Measurements from ENCODE around the gene BICDL2. TPM values are rescaled to one million over a fixed set of nuclear protein-coding genes. Genes with fewer than 3 reads are reported as not detected.

Gene BICDL2
- polyA plus RNA-seq, 1 donor from 2014 or later: 0.37 TPM

DNA sequence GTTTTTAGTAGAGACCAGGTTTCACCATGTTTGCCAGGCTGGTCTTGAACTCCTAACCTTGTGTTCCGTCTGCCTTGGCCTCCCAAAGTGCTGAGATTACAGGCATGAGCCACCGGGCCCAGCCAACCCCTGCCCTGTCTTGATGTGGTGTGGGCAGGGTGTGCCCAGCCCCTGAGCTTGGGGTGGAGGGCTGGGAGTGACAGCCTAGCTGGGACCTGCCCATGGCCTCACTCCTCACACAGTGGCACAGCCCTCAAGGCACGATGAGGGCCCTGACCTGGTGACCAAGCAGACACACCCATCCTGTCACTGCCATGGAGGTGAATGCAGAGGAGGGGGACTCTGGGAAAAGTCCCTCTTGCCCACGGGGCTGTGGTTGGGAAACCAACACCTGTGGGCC is 31.7 kb upstream of the BICDL2 start:
- H2AFZ ChIP-seq (ENCODE audit: low read depth, low read length): no peak overlapping the region
- no peak overlapping the region for H3K27ac ChIP-seq (ENCODE audit: low read length)
- H3K4me3 ChIP-seq (ENCODE audit: low read length): no peak overlapping the region
- no peaks in the 10 kb centered on the region for H3K79me2 ChIP-seq (replicated peaks; ENCODE audit: insufficient read depth, low read length)
- H3K4me2 ChIP-seq (ENCODE audit: low read length): no peak overlapping the region
- H3K9ac ChIP-seq (ENCODE audit: low read length): no peak overlapping the region
- H3K27me3 ChIP-seq (ENCODE audit: insufficient read depth, low read depth, low read length): no peaks in the 10 kb centered on the region
- H3K9me2 ChIP-seq (ENCODE audit: insufficient read depth, low read length): no peaks in the 10 kb centered on the region
- no peaks in the 10 kb centered on the region for H3K9me3 ChIP-seq (ENCODE audit: low read length)
- H3F3A ChIP-seq (ENCODE audit: insufficient read depth, low read length, poor library complexity, severe bottlenecking): no peaks in the 10 kb centered on the region
- TF ChIP-seq RAD21 (conservative IDR thresholded peaks at IDR 0.05) (no peak), MXI1 (conservative IDR thresholded peaks at IDR 0.05; ENCODE audit: poor library complexity, severe bottlenecking) (no peak), EZH2 (IDR thresholded peaks at IDR 0.05; ENCODE audit: borderline replicate concordance, insufficient read depth, low read length, poor library complexity, severe bottlenecking) (no peak), SMC3 (conservative IDR thresholded peaks at IDR 0.05; ENCODE audit: poor library complexity) (no peak), POLR2AphosphoS5 (IDR thresholded peaks at IDR 0.05) (no peak), TAF1 (IDR thresholded peaks at IDR 0.05; ENCODE audit: low read depth) (no peak), EP300 (conservative IDR thresholded peaks at IDR 0.05; ENCODE audit: poor library complexity, severe bottlenecking) (no peak)
- TF ChIP-seq, protein P1, sequence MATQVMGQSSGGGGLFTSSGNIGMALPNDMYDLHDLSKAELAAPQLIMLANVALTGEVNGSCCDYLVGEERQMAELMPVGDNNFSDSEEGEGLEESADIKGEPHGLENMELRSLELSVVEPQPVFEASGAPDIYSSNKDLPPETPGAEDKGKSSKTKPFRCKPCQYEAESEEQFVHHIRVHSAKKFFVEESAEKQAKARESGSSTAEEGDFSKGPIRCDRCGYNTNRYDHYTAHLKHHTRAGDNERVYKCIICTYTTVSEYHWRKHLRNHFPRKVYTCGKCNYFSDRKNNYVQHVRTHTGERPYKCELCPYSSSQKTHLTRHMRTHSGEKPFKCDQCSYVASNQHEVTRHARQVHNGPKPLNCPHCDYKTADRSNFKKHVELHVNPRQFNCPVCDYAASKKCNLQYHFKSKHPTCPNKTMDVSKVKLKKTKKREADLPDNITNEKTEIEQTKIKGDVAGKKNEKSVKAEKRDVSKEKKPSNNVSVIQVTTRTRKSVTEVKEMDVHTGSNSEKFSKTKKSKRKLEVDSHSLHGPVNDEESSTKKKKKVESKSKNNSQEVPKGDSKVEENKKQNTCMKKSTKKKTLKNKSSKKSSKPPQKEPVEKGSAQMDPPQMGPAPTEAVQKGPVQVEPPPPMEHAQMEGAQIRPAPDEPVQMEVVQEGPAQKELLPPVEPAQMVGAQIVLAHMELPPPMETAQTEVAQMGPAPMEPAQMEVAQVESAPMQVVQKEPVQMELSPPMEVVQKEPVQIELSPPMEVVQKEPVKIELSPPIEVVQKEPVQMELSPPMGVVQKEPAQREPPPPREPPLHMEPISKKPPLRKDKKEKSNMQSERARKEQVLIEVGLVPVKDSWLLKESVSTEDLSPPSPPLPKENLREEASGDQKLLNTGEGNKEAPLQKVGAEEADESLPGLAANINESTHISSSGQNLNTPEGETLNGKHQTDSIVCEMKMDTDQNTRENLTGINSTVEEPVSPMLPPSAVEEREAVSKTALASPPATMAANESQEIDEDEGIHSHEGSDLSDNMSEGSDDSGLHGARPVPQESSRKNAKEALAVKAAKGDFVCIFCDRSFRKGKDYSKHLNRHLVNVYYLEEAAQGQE (IDR thresholded peaks at IDR 0.05; ENCODE audit: borderline replicate concordance): no peak
- TF ChIP-seq, protein P2, sequence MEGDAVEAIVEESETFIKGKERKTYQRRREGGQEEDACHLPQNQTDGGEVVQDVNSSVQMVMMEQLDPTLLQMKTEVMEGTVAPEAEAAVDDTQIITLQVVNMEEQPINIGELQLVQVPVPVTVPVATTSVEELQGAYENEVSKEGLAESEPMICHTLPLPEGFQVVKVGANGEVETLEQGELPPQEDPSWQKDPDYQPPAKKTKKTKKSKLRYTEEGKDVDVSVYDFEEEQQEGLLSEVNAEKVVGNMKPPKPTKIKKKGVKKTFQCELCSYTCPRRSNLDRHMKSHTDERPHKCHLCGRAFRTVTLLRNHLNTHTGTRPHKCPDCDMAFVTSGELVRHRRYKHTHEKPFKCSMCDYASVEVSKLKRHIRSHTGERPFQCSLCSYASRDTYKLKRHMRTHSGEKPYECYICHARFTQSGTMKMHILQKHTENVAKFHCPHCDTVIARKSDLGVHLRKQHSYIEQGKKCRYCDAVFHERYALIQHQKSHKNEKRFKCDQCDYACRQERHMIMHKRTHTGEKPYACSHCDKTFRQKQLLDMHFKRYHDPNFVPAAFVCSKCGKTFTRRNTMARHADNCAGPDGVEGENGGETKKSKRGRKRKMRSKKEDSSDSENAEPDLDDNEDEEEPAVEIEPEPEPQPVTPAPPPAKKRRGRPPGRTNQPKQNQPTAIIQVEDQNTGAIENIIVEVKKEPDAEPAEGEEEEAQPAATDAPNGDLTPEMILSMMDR (IDR thresholded peaks at IDR 0.05; ENCODE audit: poor library complexity, severe bottlenecking): no peak
- no peaks in the 10 kb centered on the region for H4K20me1 ChIP-seq (ENCODE audit: insufficient read depth)
- no peaks in the 10 kb centered on the region for H3K36me3 ChIP-seq (ENCODE audit: insufficient read depth, low read length)

DNA sequence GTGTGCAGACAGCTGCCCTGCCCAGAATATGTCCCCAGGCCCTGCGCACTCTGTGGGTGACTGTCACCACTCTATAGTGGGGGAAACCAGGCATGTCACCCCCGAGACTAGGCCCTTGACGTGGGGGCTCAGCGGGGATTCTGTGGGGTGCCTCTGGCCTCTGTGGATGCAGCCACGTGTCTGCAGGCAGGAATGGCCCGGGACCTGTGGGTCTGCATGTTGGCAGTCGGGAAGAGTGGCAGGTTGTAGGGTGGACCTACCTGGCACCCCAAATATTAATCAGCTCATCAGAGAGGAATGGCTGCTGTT is 29.6 kb upstream of the BICDL2 start:
- Histone ChIP-seq H3K27me3 (ENCODE audit: insufficient read depth, low read depth, low read length) (no peaks in the 10 kb centered on the region), H3K9me3 (ENCODE audit: low read length) (no peaks in the 10 kb centered on the region), H3K9me2 (ENCODE audit: insufficient read depth, low read length) (no peaks in the 10 kb centered on the region), H4K20me1 (ENCODE audit: insufficient read depth) (no peaks in the 10 kb centered on the region), H3K27ac (ENCODE audit: low read length) (no peak overlapping the region), H3K79me2 (replicated peaks; ENCODE audit: insufficient read depth, low read length) (no peaks in the 10 kb centered on the region), H3K36me3 (ENCODE audit: insufficient read depth, low read length) (no peaks in the 10 kb centered on the region), H3F3A (ENCODE audit: insufficient read depth, low read length, poor library complexity, severe bottlenecking) (no peaks in the 10 kb centered on the region), H3K9ac (ENCODE audit: low read length) (no peak overlapping the region), H3K4me2 (ENCODE audit: low read length) (no peak overlapping the region), H3K4me3 (ENCODE audit: low read length) (no peak overlapping the region), H2AFZ (ENCODE audit: low read depth, low read length) (no peak overlapping the region)
- TF ChIP-seq POLR2AphosphoS5 (IDR thresholded peaks at IDR 0.05): no peak
- no peak for TF ChIP-seq EZH2 (IDR thresholded peaks at IDR 0.05; ENCODE audit: borderline replicate concordance, insufficient read depth, low read length, poor library complexity, severe bottlenecking)
- no peak for TF ChIP-seq TAF1 (IDR thresholded peaks at IDR 0.05; ENCODE audit: low read depth)
- TF ChIP-seq, protein P1 (IDR thresholded peaks at IDR 0.05; ENCODE audit: borderline replicate concordance): no peak
- TF ChIP-seq MXI1 (conservative IDR thresholded peaks at IDR 0.05; ENCODE audit: poor library complexity, severe bottlenecking): no peak
- TF ChIP-seq, protein P2 (IDR thresholded peaks at IDR 0.05; ENCODE audit: poor library complexity, severe bottlenecking): no peak
